ENCODE measurements around the gene RHOT1. TPM values are rescaled to one million over a fixed set of nuclear protein-coding genes. Genes with fewer than 3 reads are reported as not detected.
"Not testable (repeated sequence)": the region's sequence is repeated elsewhere in the genome, so short reads cannot be mapped to it uniquely, and the experiment has no call there.

RHOT1 gene
- total RNA-seq, 1 experiment from 2014 or later: 44.7 TPM

DNA sequence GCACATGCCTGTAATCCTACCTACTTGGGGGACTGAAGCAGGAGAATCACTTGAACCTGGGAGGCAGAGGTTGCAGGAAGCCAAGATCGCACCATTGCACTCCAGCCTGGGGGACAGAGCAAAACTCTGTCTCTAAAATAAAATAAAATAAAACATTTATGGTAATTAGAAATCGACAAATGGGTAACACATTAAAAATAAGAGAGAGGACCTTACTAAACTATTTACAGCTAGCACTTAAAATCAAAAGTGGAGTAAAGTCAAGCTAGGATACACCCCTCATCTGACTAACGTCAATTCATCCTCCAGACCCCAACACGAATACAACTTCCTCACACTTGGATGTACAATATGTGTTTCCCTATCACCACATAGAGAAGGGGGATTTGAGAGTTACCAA lies 27.8 kb upstream of the RHOT1 start:
- Histone ChIP-seq H3K27me3 (replicated peaks) (no peaks in the 10 kb centered on the region), H3K4me1 (replicated peaks) (peaks cover 15% of the 10 kb centered on the region), H3K36me3 (no peaks in the 10 kb centered on the region), H3K9me3 (replicated peaks) (no peaks in the 10 kb centered on the region), H3K27ac (no peak overlapping the region), H3K4me3 (no peak overlapping the region)
- DNase-seq (ENCODE audit: low read depth in 1 of 2, low spot score in 2 of 2): no peak

DNA sequence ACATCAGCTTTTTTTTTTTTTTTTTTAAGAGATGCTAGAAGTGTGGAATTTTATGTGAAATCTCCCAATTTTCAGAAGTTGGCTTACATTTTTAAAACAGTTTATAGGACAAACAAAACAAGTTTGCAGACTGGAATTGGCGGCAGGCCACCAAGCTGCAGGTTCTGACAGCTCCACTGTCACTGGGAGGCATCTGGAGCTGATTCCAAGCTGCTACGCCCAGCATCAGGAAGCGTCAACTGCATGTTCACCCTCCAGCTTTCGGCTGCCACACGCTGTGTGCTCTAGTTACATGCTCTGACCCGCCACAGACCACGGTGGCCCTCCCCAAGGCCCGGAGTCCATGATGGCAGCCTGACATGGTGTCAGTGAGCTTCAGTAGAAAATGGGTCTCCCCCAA lies 26.8 kb upstream of the RHOT1 start:
- not testable (repeated sequence) for H3K9me3 ChIP-seq (replicated peaks); H3K4me3 ChIP-seq; DNase-seq (ENCODE audit: low read depth in 1 of 2, low spot score in 2 of 2); H3K36me3 ChIP-seq; H3K27ac ChIP-seq; H3K27me3 ChIP-seq (replicated peaks)
- H3K4me1 ChIP-seq (replicated peaks): peaks cover 15% of the 10 kb centered on the region

DNA sequence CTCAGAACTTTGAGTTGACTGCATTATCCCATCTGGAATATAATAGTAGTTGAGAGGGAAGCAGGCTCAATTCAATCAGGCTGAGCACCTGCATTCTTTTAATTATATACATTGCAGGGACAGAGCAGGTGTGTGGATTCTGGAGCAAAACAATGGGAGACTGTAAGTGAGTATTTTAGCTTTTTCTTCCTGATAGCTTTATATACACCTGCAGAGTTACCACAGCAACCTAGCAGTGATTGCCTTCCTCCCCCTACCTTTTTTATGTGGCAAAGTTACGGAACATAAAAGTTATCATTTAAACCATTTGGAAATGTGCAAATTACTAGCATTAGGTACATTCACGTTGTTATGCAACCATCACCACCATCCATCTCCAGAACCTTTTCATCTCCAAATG lies 25.4 kb upstream of the RHOT1 start:
- Histone ChIP-seq H3K4me3 (no peak overlapping the region), H3K36me3 (no peaks in the 10 kb centered on the region), H3K4me1 (replicated peaks) (peaks cover under 1% of the 10 kb centered on the region), H3K27ac (no peak overlapping the region), H3K27me3 (replicated peaks) (no peaks in the 10 kb centered on the region), H3K9me3 (replicated peaks) (no peaks in the 10 kb centered on the region)
- DNase-seq (ENCODE audit: low read depth in 1 of 2, low spot score in 2 of 2): no peak

DNA sequence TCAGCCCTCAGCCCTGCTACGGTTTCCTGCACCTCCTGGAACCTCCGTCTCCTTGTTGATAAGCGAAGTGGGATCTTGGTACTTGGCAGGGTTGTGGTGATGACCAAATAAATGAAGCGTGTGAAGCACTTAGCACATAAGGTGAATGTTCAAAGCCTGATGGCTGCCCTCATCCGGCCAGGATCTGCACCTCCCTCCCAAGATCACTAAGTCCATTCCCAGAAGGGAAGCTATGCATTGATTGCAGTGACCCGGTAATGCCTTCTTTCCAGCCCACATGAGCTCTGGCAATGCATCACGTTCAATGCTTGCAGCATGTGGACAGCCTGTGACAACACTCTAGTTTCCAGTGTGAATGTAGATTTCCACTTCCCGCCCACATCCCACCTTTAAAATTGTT lies 24.9 kb upstream of the RHOT1 start:
- DNase-seq (ENCODE audit: low read depth in 1 of 2, low spot score in 2 of 2): no peak
- H3K9me3 ChIP-seq (replicated peaks): no peaks in the 10 kb centered on the region
- H3K4me1 ChIP-seq (replicated peaks): no peaks in the 10 kb centered on the region
- H3K27ac ChIP-seq: no peak overlapping the region
- no peak overlapping the region for H3K4me3 ChIP-seq
- no peaks in the 10 kb centered on the region for H3K36me3 ChIP-seq
- H3K27me3 ChIP-seq (replicated peaks): no peaks in the 10 kb centered on the region

DNA sequence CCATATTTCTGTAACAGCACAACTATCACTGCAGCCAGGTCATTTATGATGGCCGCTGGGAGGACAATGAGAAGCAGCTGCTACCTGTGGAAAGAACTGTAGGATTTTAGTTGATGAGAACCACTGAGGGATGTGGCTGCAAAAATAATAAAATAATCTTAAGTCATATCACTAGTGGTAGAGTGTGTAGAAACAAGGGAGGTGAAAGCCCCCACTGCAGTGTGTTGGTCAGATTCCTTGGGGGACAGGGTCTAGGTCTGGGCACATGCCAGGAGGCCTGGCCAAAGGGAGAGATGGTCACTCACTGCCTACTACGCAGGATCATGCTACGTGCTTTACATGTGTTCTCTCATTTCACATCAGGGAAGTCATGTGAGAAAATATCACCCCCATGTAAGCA lies 24.2 kb upstream of the RHOT1 start:
- H3K4me1 ChIP-seq (replicated peaks); H3K36me3 ChIP-seq; H3K4me3 ChIP-seq; DNase-seq (ENCODE audit: low read depth in 1 of 2, low spot score in 2 of 2); H3K9me3 ChIP-seq (replicated peaks); H3K27me3 ChIP-seq (replicated peaks); H3K27ac ChIP-seq: not testable (repeated sequence)

DNA sequence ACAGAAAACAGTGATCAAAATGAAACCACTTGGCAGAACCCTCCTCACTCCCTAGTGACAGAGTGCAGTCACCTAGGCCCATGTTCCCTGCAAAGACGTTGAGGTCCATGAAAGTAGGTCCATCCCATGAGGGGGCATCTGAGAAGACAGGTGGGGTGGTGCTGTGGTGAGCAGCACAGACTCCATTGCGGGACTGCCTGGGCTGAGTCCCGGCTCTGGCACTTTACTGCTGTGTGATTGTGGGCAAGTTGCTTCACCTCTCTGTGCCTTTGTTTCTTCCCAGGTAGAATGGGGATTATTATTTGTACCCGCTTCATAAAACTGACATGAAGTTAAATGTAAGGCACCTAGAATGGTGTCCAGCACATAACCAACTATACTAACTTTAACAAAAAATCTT lies 23.5 kb upstream of the RHOT1 start:
- H3K27me3 ChIP-seq (replicated peaks): no peaks in the 10 kb centered on the region
- peak in 1 of 2 experiments; percentile 16 for DNase-seq (ENCODE audit: low read depth in 1 of 2, low spot score in 2 of 2)
- H3K4me3 ChIP-seq: no peak overlapping the region
- no peaks in the 10 kb centered on the region for H3K36me3 ChIP-seq
- H3K4me1 ChIP-seq (replicated peaks): peaks cover 5% of the 10 kb centered on the region
- no peak overlapping the region for H3K27ac ChIP-seq
- H3K9me3 ChIP-seq (replicated peaks): no peaks in the 10 kb centered on the region

DNA sequence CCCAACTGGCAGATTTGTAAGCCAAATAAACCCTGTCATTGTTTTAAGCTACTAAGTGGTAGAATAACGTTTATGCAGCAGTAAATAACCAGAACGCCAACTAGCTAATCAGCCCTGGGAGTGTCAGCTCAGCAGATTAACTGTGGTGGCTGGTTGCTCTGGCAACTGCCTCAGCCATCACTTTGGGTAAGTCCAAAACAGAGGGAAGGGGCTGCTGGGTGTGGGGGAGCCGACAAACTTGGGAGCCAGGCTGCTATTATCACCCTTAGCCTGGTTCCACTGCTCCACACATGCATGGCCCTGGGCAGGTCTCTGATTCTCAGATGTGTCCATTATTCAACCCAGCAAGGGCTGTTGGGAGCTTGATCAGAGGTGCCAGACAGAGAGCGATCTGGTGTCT lies 22.2 kb upstream of the RHOT1 start:
- H3K27me3 ChIP-seq (replicated peaks): no peaks in the 10 kb centered on the region
- H3K36me3 ChIP-seq: no peaks in the 10 kb centered on the region
- no peak overlapping the region for H3K27ac ChIP-seq
- DNase-seq (ENCODE audit: low read depth in 1 of 2, low spot score in 2 of 2): no peak
- no peaks in the 10 kb centered on the region for H3K9me3 ChIP-seq (replicated peaks)
- no peak overlapping the region for H3K4me3 ChIP-seq
- H3K4me1 ChIP-seq (replicated peaks): peaks cover 9% of the 10 kb centered on the region

DNA sequence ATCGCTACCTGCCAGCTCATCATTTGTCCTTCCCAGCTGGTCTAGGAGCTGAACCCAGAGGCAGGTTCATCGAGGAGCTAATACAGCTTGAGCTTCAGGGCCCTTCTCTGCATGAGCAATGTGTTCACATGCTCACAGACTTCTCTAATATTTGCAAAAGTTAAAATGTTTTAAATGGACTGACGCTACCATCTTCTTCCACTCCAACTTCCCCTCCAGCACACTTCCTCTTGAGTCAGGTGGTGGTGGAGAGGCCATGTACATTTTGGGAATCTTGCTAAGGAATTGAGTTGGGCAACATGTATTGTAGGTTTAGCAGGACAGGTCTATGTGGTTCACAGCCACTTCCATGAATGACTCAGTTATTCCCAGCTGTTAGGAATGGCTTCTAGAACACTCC lies 21.6 kb upstream of the RHOT1 start:
- DNase-seq (ENCODE audit: low read depth in 1 of 2, low spot score in 2 of 2): no peak
- Histone ChIP-seq H3K27me3 (replicated peaks) (no peaks in the 10 kb centered on the region), H3K27ac (no peak overlapping the region), H3K4me1 (replicated peaks) (peaks cover 9% of the 10 kb centered on the region), H3K9me3 (replicated peaks) (no peaks in the 10 kb centered on the region), H3K36me3 (no peaks in the 10 kb centered on the region), H3K4me3 (no peak overlapping the region)

DNA sequence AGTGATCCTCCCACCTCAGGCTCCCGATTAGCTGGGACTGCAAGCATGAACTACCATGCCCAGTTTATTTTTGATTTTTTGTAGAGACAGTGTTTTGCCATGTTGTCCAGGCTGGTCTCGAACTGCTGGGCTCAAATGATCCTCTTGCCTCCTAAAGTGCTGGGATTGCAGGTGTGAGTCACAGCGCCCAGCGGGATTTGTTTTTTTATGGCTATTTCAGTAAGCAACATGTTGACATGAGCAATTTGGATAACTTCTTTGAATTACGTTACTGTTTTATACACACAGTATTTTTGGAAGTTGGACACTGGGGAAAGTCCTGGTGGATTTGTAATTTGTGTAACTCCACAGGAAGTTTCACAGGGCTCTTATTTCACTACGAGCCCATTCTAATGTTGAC lies 18.5 kb upstream of the RHOT1 start:
- H3K4me3 ChIP-seq: no peak overlapping the region
- H3K27me3 ChIP-seq (replicated peaks): no peaks in the 10 kb centered on the region
- peak overlapping the region; percentile 49; the same call in 1 of the 2 replicates for H3K27ac ChIP-seq
- no peaks in the 10 kb centered on the region for H3K36me3 ChIP-seq
- peaks cover 9% of the 10 kb centered on the region for H3K4me1 ChIP-seq (replicated peaks)
- DNase-seq (ENCODE audit: low read depth in 1 of 2, low spot score in 2 of 2): peak; percentile 47 to 58
- H3K9me3 ChIP-seq (replicated peaks): no peaks in the 10 kb centered on the region

DNA sequence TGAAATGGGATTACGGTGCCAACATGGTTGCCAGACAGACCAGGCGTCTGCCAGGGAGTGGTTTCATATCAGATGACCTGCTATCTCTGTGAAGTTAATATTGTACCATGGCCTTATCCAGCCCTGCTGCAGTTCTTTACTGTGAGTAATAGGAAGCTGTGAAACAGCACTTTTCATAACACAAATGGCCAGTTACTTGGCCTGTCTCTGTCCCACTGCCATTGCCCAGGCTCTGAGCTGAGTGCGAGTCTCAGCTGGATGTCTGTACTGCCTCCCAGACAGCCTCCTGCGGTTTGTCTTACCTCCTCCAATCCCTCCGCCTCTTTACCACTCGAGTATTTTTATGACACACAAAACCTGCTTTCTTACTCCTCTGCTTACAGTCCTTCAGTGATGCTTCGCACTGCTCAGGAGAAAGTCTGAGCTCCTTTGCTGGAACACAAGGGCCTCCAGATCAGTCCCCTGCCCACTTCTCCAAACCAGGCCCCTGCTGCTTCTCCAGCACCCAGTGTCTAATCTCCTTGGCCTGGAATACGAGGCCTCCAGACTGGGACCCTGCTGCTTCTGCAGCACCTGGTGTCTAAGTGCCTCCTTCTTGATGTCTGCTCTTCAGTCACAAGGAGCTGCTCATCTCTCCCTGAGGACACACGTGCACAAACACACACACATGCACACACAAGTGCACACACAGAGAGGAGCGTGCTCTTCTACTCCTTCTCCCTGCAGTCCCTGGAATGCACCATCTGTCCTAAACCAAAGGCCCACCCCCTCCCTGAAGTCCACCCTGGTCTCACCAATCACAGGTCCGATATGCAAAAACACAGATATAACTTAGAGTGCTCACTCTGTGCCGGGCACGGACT lies 17.1 kb upstream of the RHOT1 start:
- peaks cover 9% of the 10 kb centered on the region for H3K4me1 ChIP-seq (replicated peaks)
- H3K27ac ChIP-seq: no peak overlapping the region
- no peaks in the 10 kb centered on the region for H3K9me3 ChIP-seq (replicated peaks)
- no peaks in the 10 kb centered on the region for H3K27me3 ChIP-seq (replicated peaks)
- no peak for DNase-seq (ENCODE audit: low read depth in 1 of 2, low spot score in 2 of 2)
- H3K4me3 ChIP-seq: no peak overlapping the region
- H3K36me3 ChIP-seq: no peaks in the 10 kb centered on the region

DNA sequence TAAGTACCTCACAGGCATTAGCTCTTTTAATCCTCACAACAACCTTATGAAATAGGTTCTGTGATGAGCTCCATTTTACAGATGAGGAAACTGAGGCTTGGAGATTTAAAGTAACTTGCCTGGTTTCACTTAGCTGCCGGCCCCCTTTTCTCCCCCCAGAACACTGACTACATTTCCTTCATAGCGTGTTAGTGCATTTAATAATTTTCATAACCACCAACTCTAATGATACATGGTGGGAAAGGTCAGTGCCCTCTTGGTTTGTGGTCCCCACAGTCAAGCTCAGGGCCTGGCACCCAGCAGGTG lies 16.5 kb upstream of the RHOT1 start:
- H3K4me3 ChIP-seq: no peak overlapping the region
- H3K27ac ChIP-seq: no peak overlapping the region
- no peaks in the 10 kb centered on the region for H3K27me3 ChIP-seq (replicated peaks)
- no peaks in the 10 kb centered on the region for H3K9me3 ChIP-seq (replicated peaks)
- peaks cover 9% of the 10 kb centered on the region for H3K4me1 ChIP-seq (replicated peaks)
- H3K36me3 ChIP-seq: no peaks in the 10 kb centered on the region
- no peak for DNase-seq (ENCODE audit: low read depth in 1 of 2, low spot score in 2 of 2)

DNA sequence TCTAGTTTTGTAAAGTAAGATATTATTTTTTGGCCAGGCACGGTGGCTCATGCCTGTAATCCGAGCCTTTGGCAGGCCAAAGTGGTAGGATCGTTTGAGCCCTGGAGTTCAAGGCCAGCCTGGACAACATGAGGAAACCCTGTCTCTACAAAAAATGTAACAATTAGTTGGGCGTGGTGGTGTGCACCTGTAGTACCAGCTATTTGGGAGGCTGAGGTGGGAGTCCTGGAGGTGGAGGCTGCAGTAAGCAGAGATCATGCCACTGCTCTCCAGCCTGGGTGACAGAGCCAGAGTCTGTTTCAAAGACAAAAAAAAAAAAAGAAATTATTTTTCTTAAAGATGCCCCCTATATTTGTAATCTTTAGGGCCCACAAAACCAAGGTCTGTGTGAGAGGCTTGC lies 16.0 kb upstream of the RHOT1 start:
- no peak for DNase-seq (ENCODE audit: low read depth in 1 of 2, low spot score in 2 of 2)
- H3K9me3 ChIP-seq (replicated peaks): no peaks in the 10 kb centered on the region
- peaks cover 9% of the 10 kb centered on the region for H3K4me1 ChIP-seq (replicated peaks)
- H3K27me3 ChIP-seq (replicated peaks): no peaks in the 10 kb centered on the region
- H3K36me3 ChIP-seq: no peaks in the 10 kb centered on the region
- no peak overlapping the region for H3K27ac ChIP-seq
- H3K4me3 ChIP-seq: no peak overlapping the region

DNA sequence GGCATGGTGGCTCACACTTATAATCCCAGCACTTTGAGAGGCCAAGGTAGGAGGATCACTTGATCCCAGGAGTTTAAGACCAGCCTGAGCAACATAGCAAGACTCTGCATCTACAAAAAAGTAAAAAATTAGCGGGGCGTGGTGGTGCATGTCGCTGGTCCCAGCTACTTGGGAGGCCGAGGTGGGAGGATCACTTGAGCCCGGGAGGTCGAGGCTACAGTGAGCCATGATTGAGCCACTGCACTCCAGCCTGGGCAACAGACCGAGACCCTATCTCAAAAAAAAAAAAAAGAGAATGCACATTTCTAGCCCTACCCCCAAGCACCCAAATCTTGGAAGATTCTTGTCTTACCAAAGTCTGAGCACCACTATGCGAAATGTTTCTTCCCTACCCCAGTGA lies 15.6 kb upstream of the RHOT1 start:
- no peaks in the 10 kb centered on the region for H3K36me3 ChIP-seq
- H3K27ac ChIP-seq: no peak overlapping the region
- no peak for DNase-seq (ENCODE audit: low read depth in 1 of 2, low spot score in 2 of 2)
- H3K27me3 ChIP-seq (replicated peaks): no peaks in the 10 kb centered on the region
- H3K9me3 ChIP-seq (replicated peaks): no peaks in the 10 kb centered on the region
- H3K4me3 ChIP-seq: no peak overlapping the region
- H3K4me1 ChIP-seq (replicated peaks): peaks cover 9% of the 10 kb centered on the region

DNA sequence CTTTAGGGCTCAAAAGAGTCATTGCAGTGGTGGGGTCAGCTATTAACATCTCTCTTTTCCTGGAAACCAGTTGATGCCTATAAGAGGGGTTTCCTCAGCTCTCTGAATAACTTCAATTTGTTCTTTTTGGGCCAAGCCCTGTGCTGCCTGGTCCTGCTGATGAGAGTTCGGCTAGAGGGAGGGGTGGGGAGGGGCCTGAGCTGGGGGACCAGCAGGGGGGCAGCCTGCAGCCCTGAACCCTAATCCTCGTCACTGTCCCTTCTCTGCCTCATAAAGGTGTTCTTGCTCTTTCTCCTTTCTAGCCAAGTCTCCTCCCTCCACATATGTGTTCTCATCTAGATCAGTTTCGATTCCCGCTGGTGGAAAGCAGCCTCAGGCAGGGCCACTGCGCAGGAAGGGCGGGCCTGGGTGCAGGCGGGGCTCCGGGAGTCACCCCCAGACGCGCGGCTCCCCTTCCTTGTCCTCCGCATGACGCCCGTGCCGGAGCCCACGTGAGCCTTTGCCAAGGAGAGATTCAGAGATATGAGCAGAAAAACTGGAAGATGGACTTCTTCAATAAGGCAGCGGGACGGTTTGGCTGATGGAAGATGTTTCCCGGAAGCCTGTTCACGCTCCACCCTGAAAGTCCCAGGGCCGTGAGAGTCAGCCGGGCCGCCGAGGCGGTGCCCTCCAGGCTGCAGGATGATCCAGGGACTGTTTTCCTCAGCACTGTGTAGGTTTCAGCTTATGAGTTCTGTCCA lies 15.0 kb upstream of the RHOT1 start:
- H3K27ac ChIP-seq: peak overlapping the region; percentile 31; the same call in 1 of the 2 replicates
- H3K36me3 ChIP-seq: no peaks in the 10 kb centered on the region
- H3K4me1 ChIP-seq (replicated peaks): peaks cover 9% of the 10 kb centered on the region
- DNase-seq (ENCODE audit: low read depth in 1 of 2, low spot score in 2 of 2): peak; percentile 70 to 73
- H3K27me3 ChIP-seq (replicated peaks): no peaks in the 10 kb centered on the region
- no peaks in the 10 kb centered on the region for H3K9me3 ChIP-seq (replicated peaks)
- peak overlapping the region; percentile 49 for H3K4me3 ChIP-seq
